Stimulated activated CD8-positive, alpha-beta memory T cell treated with anti-CD3 and anti-CD28 coated beads, Interleukin-7, amount 100 ng/mL, for 4 hours (primary cell): ENCODE results near the gene PSRC1.
A peak's percentile ranks its signal among the peaks of the same experiment; 100 is the strongest.
"Not testable (repeated sequence)": the region's sequence is repeated elsewhere in the genome, so short reads cannot be mapped to it uniquely, and the experiment has no call there.

Experiments used
- DNase-seq, 2 donors: peaks; one replicate each; pipeline ENCODE4 v3.0.0-alpha.2; 2020; ENCODE audit warnings: low read depth in 2 of 2

Gene PSRC1

GRCh38 chr1:109295712-109296415 lies 12.9 kb upstream of the PSRC1 start:
- DNase-seq = no peak

GRCh38 chr1:109294481-109294880 lies 11.5 kb upstream of the PSRC1 start:
- DNase-seq = no peak

- DNase-seq = no peak
Measured at GRCh38 chr1:109293026-109293425, 10.1 kb upstream of the PSRC1 start.

- no peak for DNase-seq
Measured at GRCh38 chr1:109292364-109292763, 9.4 kb upstream of the PSRC1 start.

GRCh38 chr1:109290998-109291397 lies 8.1 kb upstream of the PSRC1 start:
- no peak for DNase-seq

GRCh38 chr1:109290137-109290536 lies 7.2 kb upstream of the PSRC1 start:
- DNase-seq = no peak

GRCh38 chr1:109286762-109287161 lies 3.8 kb upstream of the PSRC1 start:
- DNase-seq = not testable (repeated sequence)

- DNase-seq = no peak
Measured at GRCh38 chr1:109283748-109284600, 1.0 kb upstream of the PSRC1 start.

GRCh38 chr1:109282497-109282951 lies 421 bp downstream of the PSRC1 start:
- no peak for DNase-seq

- DNase-seq = no peak
Measured at GRCh38 chr1:109281680-109282496, 1.1 kb downstream of the PSRC1 start.

- DNase-seq = no peak
Measured at GRCh38 chr1:109280862-109281261, 2.1 kb downstream of the PSRC1 start.

- no peak for DNase-seq
Measured at GRCh38 chr1:109279615-109280278, 3.2 kb downstream of the PSRC1 start.

- DNase-seq = peak; percentile 24 to 40
Measured at GRCh38 chr1:109277434-109278204, 5.3 kb downstream of the PSRC1 start.

GRCh38 chr1:109275706-109276345 lies 7.1 kb downstream of the PSRC1 start:
- no peak for DNase-seq

- no peak for DNase-seq
Measured at GRCh38 chr1:109274533-109275476, 8.1 kb downstream of the PSRC1 start.

GRCh38 chr1:109273570-109274288 lies 9.2 kb downstream of the PSRC1 start:
- no peak for DNase-seq

GRCh38 chr1:109272831-109273547 lies 10.0 kb downstream of the PSRC1 start:
- DNase-seq = no peak
